IMR-90 (cell line): ENCODE measurements around the gene SLC17A9. TPM values are rescaled to one million over a fixed set of nuclear protein-coding genes. Genes with fewer than 3 reads are reported as not detected.

Source experiments
- ATAC-seq: fragments of 200-7000 bp; cut with Tn5 transposase; 2 replicates; pipeline ENCODE4 v1.9.1; 2020; ENCODE audit warnings: low read depth, mild to moderate bottlenecking, moderate library complexity
- BruUV-seq: library from RNA; stranded (reverse); fragments of 400-500 nt; replicated peaks from 2 replicates; lab custom pipeline; 2021; lab: Mats Ljungman, UMichigan
- CTCF ChIA-PET: fragments of 300-600 bp; formaldehyde crosslinking; extraction: SDS; loops from one replicate; lab custom pipeline; 2021; ENCODE audit warnings: antibody characterized with exemption; lab: Yijun Ruan, JAX
- POLR2A ChIA-PET: fragments of 300-600 bp; sonication (Branson Sonifier 250); formaldehyde crosslinking; loops from one replicate; lab custom pipeline; 2022; ENCODE audit warnings: antibody characterized with exemption; ENCODE audit not compliant: unreplicated experiment; lab: Charles Lee
- DNase-seq: peaks from one replicate; pipeline ENCODE4 v3.0.0; 2013
- H2AFZ ChIP-seq: replicated peaks from 2 replicates; pipeline ENCODE3; 2013; ENCODE audit warnings: low read length, mild to moderate bottlenecking; ENCODE audit not compliant: poor library complexity
- H2AK5ac ChIP-seq: 2 replicates; pipeline ENCODE4 v1.6.1; 2013; ENCODE audit warnings: low read depth, low read length, inconsistent platforms
- H2AK9ac ChIP-seq: replicated peaks from 2 replicates; pipeline ENCODE3; 2013; ENCODE audit warnings: mild to moderate bottlenecking, low read depth, low read length, moderate library complexity; ENCODE audit not compliant: poor library complexity
- H2BK120ac ChIP-seq: 2 replicates; pipeline ENCODE4 v1.6.1; 2013; ENCODE audit warnings: low read depth, low read length, inconsistent platforms
- H2BK15ac ChIP-seq: 3 replicates; pipeline ENCODE4 v1.6.1; 2013; ENCODE audit warnings: low read depth, low read length, inconsistent platforms
- H2BK20ac ChIP-seq: 2 replicates; pipeline ENCODE4 v1.6.1; 2013; ENCODE audit warnings: low read depth, mild to moderate bottlenecking, inconsistent platforms, low read length, moderate library complexity
- H2BK5ac ChIP-seq: 2 replicates; pipeline ENCODE4 v1.6.1; 2013; ENCODE audit warnings: mild to moderate bottlenecking, low read depth, low read length, inconsistent platforms; ENCODE audit not compliant: poor library complexity, severe bottlenecking
- H3K14ac ChIP-seq: replicated peaks from 2 replicates; pipeline ENCODE4 v1.6.1; 2013; ENCODE audit warnings: low read depth, low read length, inconsistent platforms
- H3K18ac ChIP-seq: 2 replicates; pipeline ENCODE4 v1.6.1; 2013; ENCODE audit warnings: low read depth, low read length, control low read depth
- H3K23ac ChIP-seq: 2 replicates; pipeline ENCODE4 v1.6.1; 2013; ENCODE audit warnings: low read depth, low read length, inconsistent platforms
- H3K27ac ChIP-seq: 2 replicates; pipeline ENCODE4 v1.5.1; 2013; ENCODE audit warnings: mild to moderate bottlenecking, control low read depth, low read length; ENCODE audit not compliant: insufficient read depth
- H3K27me3 ChIP-seq: 2 replicates; pipeline ENCODE4 v1.6.1; 2013; ENCODE audit warnings: low read length; ENCODE audit not compliant: control insufficient read depth, insufficient read depth
- H3K36me3 ChIP-seq: 2 replicates; pipeline ENCODE4 v1.6.1; 2013; ENCODE audit warnings: low read length, mixed read lengths; ENCODE audit not compliant: control insufficient read depth, insufficient read depth
- H3K4ac ChIP-seq: 2 replicates; pipeline ENCODE4 v1.6.1; 2013; ENCODE audit warnings: low read depth, low read length, inconsistent platforms
- H3K4me1 ChIP-seq: 2 replicates; pipeline ENCODE4 v1.6.1; 2013; ENCODE audit warnings: low read length, mixed read lengths; ENCODE audit not compliant: control insufficient read depth, insufficient read depth
- H3K4me2 ChIP-seq: 2 replicates; pipeline ENCODE4 v1.6.1; 2013; ENCODE audit warnings: low read depth, mild to moderate bottlenecking, control low read depth, low read length, moderate library complexity
- H3K4me3 ChIP-seq: 2 replicates; pipeline ENCODE4 v1.5.1; 2013; ENCODE audit warnings: low read depth, mild to moderate bottlenecking, control low read depth, low read length, moderate library complexity; ENCODE audit not compliant: insufficient read depth
- H3K56ac ChIP-seq: 2 replicates; pipeline ENCODE4 v1.6.1; 2013; ENCODE audit warnings: low read length, inconsistent platforms; ENCODE audit not compliant: insufficient read depth; ENCODE audit errors: extremely low read depth
- H3K79me1 ChIP-seq, 2 experiments: 2 replicates each; pipeline ENCODE4 v1.6.1; 2013; ENCODE audit warnings: low read length in 2 of 2, inconsistent platforms in 1 of 2, low read depth in 1 of 2
- H3K9ac ChIP-seq: 2 replicates; pipeline ENCODE4 v1.6.1; 2013; ENCODE audit warnings: low read depth, low read length, control low read depth
- H3K9me1 ChIP-seq: 2 replicates; pipeline ENCODE4 v1.6.1; 2013; ENCODE audit warnings: low read length, inconsistent platforms; ENCODE audit not compliant: insufficient read depth
- H3K9me3 ChIP-seq: 2 replicates; pipeline ENCODE4 v1.6.1; 2013; ENCODE audit warnings: low read length; ENCODE audit not compliant: control insufficient read depth, insufficient read depth
- H4K20me1 ChIP-seq: 2 replicates; pipeline ENCODE4 v1.6.1; 2013; ENCODE audit warnings: low read length, inconsistent platforms; ENCODE audit not compliant: insufficient read depth
- H4K5ac ChIP-seq: 2 replicates; pipeline ENCODE4 v1.6.1; 2013; ENCODE audit warnings: mild to moderate bottlenecking, low read depth, low read length, control low read depth
- H4K8ac ChIP-seq, 2 experiments: 2 replicates each; pipeline ENCODE4 v1.6.1; 2013; ENCODE audit warnings: low read depth in 2 of 2, low read length in 2 of 2, control low read depth in 1 of 2, inconsistent platforms in 1 of 2
- H4K91ac ChIP-seq: 2 replicates; pipeline ENCODE4 v1.6.1; 2013; ENCODE audit warnings: low read depth, low read length, inconsistent platforms; ENCODE audit not compliant: insufficient read depth
- BHLHE40 ChIP-seq: fragments of 150-350 bp; IDR thresholded peaks from 2 replicates; pipeline ENCODE4 v1.6.1; 2016; ENCODE audit warnings: mild to moderate bottlenecking, low read depth, low read length
- FOS ChIP-seq: fragments of 150-350 bp; IDR thresholded peaks from 2 replicates; pipeline ENCODE4 v1.6.1; 2016; ENCODE audit warnings: low read depth, low read length
- MAFK ChIP-seq: IDR thresholded peaks from 2 replicates; pipeline ENCODE4 v1.6.1; 2012; ENCODE audit warnings: low read depth, low read length, improper control_type of control experiment
- MAZ ChIP-seq: IDR thresholded peaks from 2 replicates; pipeline ENCODE4 v1.6.1; 2012; ENCODE audit warnings: low read depth, mild to moderate bottlenecking, low read length, improper control_type of control experiment, moderate library complexity, borderline replicate concordance
- MXI1 ChIP-seq: IDR thresholded peaks from 2 replicates; pipeline ENCODE4 v1.6.1; 2012; ENCODE audit warnings: low read depth, mild to moderate bottlenecking, low read length, moderate library complexity, borderline replicate concordance
- NFE2L2 ChIP-seq: fragments of 150-350 bp; IDR thresholded peaks from 2 replicates; pipeline ENCODE4 v1.6.1; 2016; ENCODE audit warnings: low read depth, mild to moderate bottlenecking, low read length
- POLR2A ChIP-seq: IDR thresholded peaks from 2 replicates; pipeline ENCODE4 v1.6.1; 2012; ENCODE audit warnings: mild to moderate bottlenecking, low read depth, low read length
- RAD21 ChIP-seq: IDR thresholded peaks from 2 replicates; pipeline ENCODE4 v1.6.1; 2012; ENCODE audit warnings: low read length, improper control_type of control experiment
- RCOR1 ChIP-seq: IDR thresholded peaks from 2 replicates; pipeline ENCODE4 v1.6.1; 2012; ENCODE audit warnings: mild to moderate bottlenecking, low read length, improper control_type of control experiment; ENCODE audit not compliant: insufficient replicate concordance
- RFX5 ChIP-seq: IDR thresholded peaks from 2 replicates; pipeline ENCODE4 v1.8.0; 2012; ENCODE audit warnings: low read depth, mild to moderate bottlenecking, low read length, moderate library complexity
- SMC3 ChIP-seq: fragments of 150-350 bp; IDR thresholded peaks from 2 replicates; pipeline ENCODE4 v1.6.1; 2016; ENCODE audit warnings: low read depth, mild to moderate bottlenecking, antibody characterized with exemption, low read length, moderate library complexity
- USF2 ChIP-seq: fragments of 150-350 bp; IDR thresholded peaks from 2 replicates; pipeline ENCODE4 v1.6.1; 2017; ENCODE audit warnings: mild to moderate bottlenecking, antibody characterized with exemption, low read length, low read depth
- WGBS, 2 experiments: methylation state at CpG; one replicate each; pipeline versions ENCODE4 v1.1.5 to v1.1.7; 2013; ENCODE audit warnings: missing lambda C conversion rate in 2 of 2; ENCODE audit not compliant: insufficient read length in 1 of 2; ENCODE audit errors: extremely low coverage in 2 of 2; 5-methylcytosine and 5-hydroxymethylcytosine counted together
- dilution Hi-C: fragments of 300-500 bp; cut with HindIII; formaldehyde crosslinking; loops from one replicate; pipeline ENCODE4 v1.14.3; 2018; ENCODE audit warnings: low sequenced_read_pairs; ENCODE audit not compliant: unreplicated experiment
- in situ Hi-C: fragments of 300-500 bp; cut with MboI; formaldehyde crosslinking; loops from 3 replicates; pipeline ENCODE4 v1.14.3; 2019; ENCODE audit warnings: low sequenced_read_pairs, inconsistent platforms, mixed read lengths
- intact Hi-C: fragments of 100-400 bp; cut with micrococcal nuclease; formaldehyde crosslinking; loops from 2 replicates; pipeline ENCODE4 v1.10.0; 2022
- polyA plus RNA-seq, 3 experiments: library from polyadenylated mRNA; depleted of rRNA; stranded (reverse); fragments of >200 nt; gene quantifications; 2 replicates each; pipeline ENCODE4 v1.2.3, GENCODE V29; 2012; ENCODE audit warnings: low replicate concordance in 1 of 3
- total RNA-seq: library from RNA; depleted of rRNA; stranded (reverse); fragments of >200 nt; gene quantifications from 2 replicates; pipeline ENCODE4 v1.2.3, GENCODE V29; 2012

SLC17A9 gene
- total and polyA plus RNA-seq, 2 of the 4 experiments (the other 2 are of a cell fraction), result 2.2 to 14.4 TPM

DNA sequence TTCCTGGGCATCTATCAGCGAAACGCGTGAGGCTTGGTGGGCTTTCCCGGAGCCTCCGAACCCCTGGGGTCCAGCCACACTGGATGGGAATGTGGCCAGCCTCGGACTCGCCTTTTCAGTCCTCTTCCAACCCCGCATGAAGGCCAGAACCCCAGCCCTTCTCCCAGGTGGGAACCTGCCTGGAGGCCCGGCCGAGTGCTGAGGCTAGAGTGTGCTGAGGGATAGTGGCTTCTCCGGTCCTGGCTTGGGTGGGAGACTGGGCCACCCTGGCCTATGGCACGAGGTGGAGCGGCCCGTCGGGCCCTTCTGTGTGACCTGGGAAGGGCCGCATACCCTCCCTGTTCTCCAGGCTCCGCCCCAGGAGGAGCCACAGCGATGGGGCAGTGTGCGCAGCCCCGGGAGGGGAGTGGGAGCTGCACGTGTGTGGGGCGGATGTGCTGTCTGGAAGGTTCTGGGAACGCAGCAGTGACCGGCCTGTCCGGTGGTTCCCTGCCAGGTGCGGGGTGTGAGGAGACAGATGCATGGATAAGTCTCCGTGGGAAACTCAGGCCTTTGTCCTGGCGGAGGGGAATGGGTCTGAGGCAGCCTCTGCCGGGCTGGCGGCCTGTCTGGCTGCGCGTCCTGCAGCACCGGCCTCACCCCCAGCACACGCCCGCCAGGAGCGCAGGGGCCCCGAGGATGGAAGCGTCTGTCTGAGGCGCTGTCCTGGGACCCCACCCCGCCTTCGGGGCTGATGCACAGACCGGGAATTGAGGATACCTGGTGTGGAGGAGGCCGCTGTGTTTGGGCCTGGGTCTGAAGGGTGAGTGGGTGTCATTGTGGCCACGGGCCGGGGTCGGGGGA is 55.4 kb downstream of the SLC17A9 start:
- BruUV-seq, result no TSS peak
- in situ Hi-C loops (loop anchor here (25.0 kb wide), 1 partner anchor 321 kb away; no protein-coding TSS in a partner anchor), intact Hi-C loops (loop anchor here (5.0 kb wide), 1 partner anchor 201 kb away; no protein-coding TSS in a partner anchor), dilution Hi-C loops (no loop called here)
- Histone ChIP-seq H2AK5ac (no peak overlapping the region), H2BK20ac (no peak overlapping the region), H3K18ac (no peak overlapping the region), H2BK5ac (no peak overlapping the region), H3K56ac (no peak overlapping the region), H3K9me3 (peaks cover 6% of the 10 kb centered on the region), H2BK120ac (no peak overlapping the region), H2AK9ac (no peak overlapping the region), H3K9ac (no peak overlapping the region), H3K79me1 (no peaks in the 10 kb centered on the region), H4K8ac (no peak overlapping the region), H3K27me3 (peaks cover 87% of the 10 kb centered on the region), H2AFZ (no peak overlapping the region), H3K9me1 (no peaks in the 10 kb centered on the region), H4K5ac (no peak overlapping the region), H3K4ac (no peak overlapping the region), H4K20me1 (0 out of 2 replicates have a peak, but pooled peaks cover 4% of the 10 kb centered on the region), H4K91ac (no peak overlapping the region), H3K36me3 (no peaks in the 10 kb centered on the region), H3K14ac (no peak overlapping the region), H3K27ac (no peak overlapping the region), H3K4me2 (no peak overlapping the region), H3K23ac (no peak overlapping the region), H2BK15ac (no peak overlapping the region), H3K4me3 (no peak overlapping the region), H3K4me1 (no peaks in the 10 kb centered on the region)
- CTCF ChIA-PET, result interaction anchor here (1.9 kb wide), 1 partner anchor 35 kb away, joined by 12 read pairs; no protein-coding TSS in a partner anchor
- ATAC-seq (no peak), DNase-seq (no peak)
- POLR2A ChIA-PET, result no interaction called here
- WGBS, 2 experiments, result 21% methylated on average over 17 of the region's 46 CpGs; no CpG with 5 or more reads in 1 of the 2 experiments
- TF ChIP-seq NFE2L2 (no peak), BHLHE40 (no peak), RCOR1 (no peak), POLR2A (no peak), FOS (no peak), MAZ (no peak), SMC3 (no peak), USF2 (no peak), MAFK (no peak), RFX5 (no peak), MXI1 (no peak), RAD21 (no peak)
